ENCODE results near the gene LRRC45.
"Not testable (repeated sequence)": the region's sequence is repeated elsewhere in the genome, so short reads cannot be mapped to it uniquely, and the experiment has no call there.

DNA sequence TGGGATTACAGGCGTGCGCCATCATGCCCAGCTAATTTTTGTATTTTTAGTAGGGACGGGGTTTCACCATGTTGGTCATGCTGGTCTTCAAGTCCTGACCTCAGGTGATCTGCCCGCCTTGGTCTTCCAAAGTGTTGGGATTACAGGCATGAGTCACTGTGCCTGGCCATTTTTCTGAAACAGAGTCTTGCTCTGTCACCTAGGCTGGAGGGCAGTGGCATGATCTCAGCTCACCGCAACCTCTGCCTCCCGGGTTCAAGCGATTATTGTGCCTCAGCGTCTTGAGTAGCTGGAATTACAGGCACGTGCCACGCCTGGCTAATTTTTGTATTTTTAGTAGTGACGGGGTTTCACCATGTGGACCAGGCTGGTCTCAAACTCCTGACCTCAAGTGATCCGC, 41.6 kb upstream of the LRRC45 start:
- TF ChIP-seq CTCF (IDR thresholded peaks at IDR 0.05 in 2 of 3, conservative IDR thresholded peaks at IDR 0.05 in 1 of 3; ENCODE audit: insufficient read depth in 2 of 3, low read depth in 1 of 3, low read length in 3 of 3); SOX6 (IDR thresholded peaks at IDR 0.05); USF2 (CRISPR knock-in tag; IDR thresholded peaks at IDR 0.05); ZHX1 (conservative IDR thresholded peaks at IDR 0.05; ENCODE audit: low read length); MEIS2 (IDR thresholded peaks at IDR 0.05; ENCODE audit: partially characterized antibody); JUND (IDR thresholded peaks at IDR 0.05; ENCODE audit: borderline replicate concordance, low read depth, low read length); JUND (tag; IDR thresholded peaks at IDR 0.05; ENCODE audit: borderline replicate concordance, low read depth, low read length); FOXP4 (CRISPR knock-in tag; IDR thresholded peaks at IDR 0.05; ENCODE audit: borderline replicate concordance); ZNF699 (CRISPR knock-in tag; IDR thresholded peaks at IDR 0.05; ENCODE audit: insufficient replicate concordance); TARDBP (IDR thresholded peaks at IDR 0.05); RAD51 (IDR thresholded peaks at IDR 0.05; ENCODE audit: borderline replicate concordance, low read depth); ZNF518B (CRISPR knock-in tag; IDR thresholded peaks at IDR 0.05): not testable (repeated sequence)
